Jurkat, Clone E6-1 (cell line): ENCODE results near the gene SLC25A15.
"Not testable (repeated sequence)": the region's sequence is repeated elsewhere in the genome, so short reads cannot be mapped to it uniquely, and the experiment has no call there.

Experiments used
- DNase-seq: peaks from one replicate; pipeline ENCODE4 v3.0.0-alpha.2; 2011; ENCODE audit warnings: low read depth, low spot score
- H3K4me3 ChIP-seq: 2 replicates; pipeline ENCODE4 v1.5.1; 2011; ENCODE audit warnings: mild to moderate bottlenecking, low read length, control low read depth, moderate library complexity

SLC25A15 gene

DNA sequence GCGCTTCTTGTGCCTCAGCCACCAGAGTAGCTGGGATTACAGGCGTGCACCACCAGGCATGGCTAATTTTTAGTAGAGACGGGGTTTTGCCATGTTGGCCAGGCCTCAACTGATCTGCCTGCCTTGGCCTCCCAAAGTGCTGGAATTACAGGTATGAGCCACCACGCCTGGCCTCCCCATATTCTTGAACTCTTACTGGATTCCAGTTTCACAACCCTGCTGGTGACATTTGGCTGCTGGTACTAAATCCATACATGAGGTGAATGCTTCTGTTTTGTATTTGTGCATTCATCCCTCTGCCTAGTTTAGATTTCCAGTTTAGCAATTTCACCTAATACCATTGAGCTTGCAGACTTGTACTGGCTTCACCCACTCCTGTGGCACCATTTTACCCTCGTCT, 13.9 kb downstream of the SLC25A15 start:
- no peak for DNase-seq
- H3K4me3 ChIP-seq: no peak overlapping the region

GRCh38 chr13:40806241-40806640, 16.8 kb downstream of the SLC25A15 start:
- no peak for DNase-seq
- H3K4me3 ChIP-seq: no peak overlapping the region

DNA sequence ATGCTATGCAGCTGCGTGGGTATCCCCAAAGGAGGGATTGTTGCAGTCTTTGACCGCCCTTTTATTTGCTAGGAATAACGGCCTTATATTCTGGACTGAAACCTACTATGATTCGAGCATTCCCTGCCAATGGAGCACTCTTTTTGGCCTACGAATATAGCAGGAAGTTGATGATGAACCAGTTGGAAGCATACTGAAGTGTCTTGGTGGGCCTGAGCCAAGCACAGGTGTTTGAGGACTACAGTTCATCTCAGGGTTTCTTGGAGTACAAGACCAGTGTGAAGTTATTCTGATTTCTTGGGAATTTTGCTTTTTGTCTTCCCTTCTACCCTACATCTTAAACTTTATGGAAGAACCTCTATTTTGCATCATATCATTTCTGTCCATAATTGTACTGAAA, 20.1 kb downstream of the SLC25A15 start:
- H3K4me3 ChIP-seq: no peak overlapping the region
- no peak for DNase-seq

GRCh38 chr13:40812102-40812501, 22.7 kb downstream of the SLC25A15 start:
- DNase-seq: no peak
- no peak overlapping the region for H3K4me3 ChIP-seq

GRCh38 chr13:40812724-40813445, 23.5 kb downstream of the SLC25A15 start:
- H3K4me3 ChIP-seq: no peak overlapping the region
- no peak for DNase-seq

- no peak overlapping the region for H3K4me3 ChIP-seq
- DNase-seq: peak; percentile 26
Observed at GRCh38 chr13:40813667-40814454, 24.4 kb downstream of the SLC25A15 start.

- no peak for DNase-seq
- H3K4me3 ChIP-seq: no peak overlapping the region
Observed at GRCh38 chr13:40814803-40815202, 25.4 kb downstream of the SLC25A15 start.

GRCh38 chr13:40818926-40819325, 29.5 kb downstream of the SLC25A15 start:
- no peak for DNase-seq
- H3K4me3 ChIP-seq: no peak overlapping the region

GRCh38 chr13:40819797-40820315, 30.4 kb downstream of the SLC25A15 start:
- H3K4me3 ChIP-seq: no peak overlapping the region
- DNase-seq: no peak

- DNase-seq, H3K4me3 ChIP-seq: not testable (repeated sequence)
Observed at GRCh38 chr13:40839725-40840124, 50.3 kb downstream of the SLC25A15 start.

DNA sequence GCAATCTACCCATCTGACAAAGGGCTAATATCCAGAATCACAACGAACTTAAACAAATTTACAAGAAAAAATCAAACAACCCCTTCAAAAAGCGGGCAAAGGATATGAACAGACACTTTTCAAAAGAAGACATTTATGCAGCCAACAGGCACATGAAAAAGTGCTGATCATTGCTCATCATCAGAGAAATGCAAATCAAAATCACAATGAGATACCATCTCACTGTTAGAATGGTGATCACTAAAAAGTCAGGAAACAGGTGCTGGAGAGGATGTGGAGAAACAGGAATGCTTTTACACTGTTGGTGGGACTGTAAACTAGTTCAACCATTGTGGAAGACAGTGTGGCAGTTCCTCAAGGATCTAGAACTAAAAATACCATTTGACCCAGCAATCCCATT, 51.5 kb downstream of the SLC25A15 start:
- DNase-seq: peak; percentile 69
- H3K4me3 ChIP-seq: not testable (repeated sequence)
